Fibroblast of skin of left quadriceps (primary cell): Measurements from ENCODE around the gene RANBP2.
"Not testable (repeated sequence)": the region's sequence is repeated elsewhere in the genome, so short reads cannot be mapped to it uniquely, and the experiment has no call there.

Source experiments
- DNase-seq, 2 experiments: peaks; one replicate each; pipeline ENCODE4 v3.0.0-alpha.2; 2013; ENCODE audit warnings: low read depth in 2 of 2

RANBP2 gene

GRCh38 chr2:108719149-108720044 is at the start of gene RANBP2:
Gene RANBP2, plus strand, starts transcription at chr2:108719482. Its CDS starts 125 bp downstream, at chr2:108719607.
- peak; percentile 92 to 93 for DNase-seq

GRCh38 chr2:108670282-108670681 is 49.0 kb upstream of the RANBP2 start:
- DNase-seq: not testable (repeated sequence)

DNA sequence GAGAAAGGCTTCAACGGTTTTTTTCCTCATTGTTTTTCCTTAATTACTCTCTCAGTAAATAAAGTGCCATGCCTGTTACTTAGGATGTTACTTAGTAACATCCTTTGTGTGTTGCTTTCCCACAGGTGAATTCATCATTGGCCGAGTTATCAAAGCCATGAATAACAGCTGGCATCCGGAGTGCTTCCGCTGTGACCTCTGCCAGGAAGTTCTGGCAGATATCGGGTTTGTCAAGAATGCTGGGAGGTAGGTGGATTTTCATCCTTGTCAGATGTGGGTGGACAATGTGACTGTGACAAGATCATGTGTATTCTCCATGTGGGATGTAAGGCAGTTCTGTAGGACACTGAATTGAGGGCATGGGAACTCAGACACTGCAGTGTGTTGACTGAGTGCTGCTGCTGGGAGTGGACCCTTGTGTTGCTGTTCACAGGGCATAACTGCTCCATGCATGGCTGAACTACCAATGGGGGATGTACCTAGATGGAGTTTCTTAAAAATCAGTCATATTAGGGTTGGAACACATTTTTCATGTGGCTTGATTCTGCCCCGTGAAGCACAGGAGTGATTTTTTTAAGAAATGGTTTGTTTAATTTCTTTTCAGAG is 47.0 kb upstream of the RANBP2 start:
- not testable (repeated sequence) for DNase-seq

- not testable (repeated sequence) for DNase-seq
Observed at GRCh38 chr2:108676522-108676921, 42.8 kb upstream of the RANBP2 start.

DNA sequence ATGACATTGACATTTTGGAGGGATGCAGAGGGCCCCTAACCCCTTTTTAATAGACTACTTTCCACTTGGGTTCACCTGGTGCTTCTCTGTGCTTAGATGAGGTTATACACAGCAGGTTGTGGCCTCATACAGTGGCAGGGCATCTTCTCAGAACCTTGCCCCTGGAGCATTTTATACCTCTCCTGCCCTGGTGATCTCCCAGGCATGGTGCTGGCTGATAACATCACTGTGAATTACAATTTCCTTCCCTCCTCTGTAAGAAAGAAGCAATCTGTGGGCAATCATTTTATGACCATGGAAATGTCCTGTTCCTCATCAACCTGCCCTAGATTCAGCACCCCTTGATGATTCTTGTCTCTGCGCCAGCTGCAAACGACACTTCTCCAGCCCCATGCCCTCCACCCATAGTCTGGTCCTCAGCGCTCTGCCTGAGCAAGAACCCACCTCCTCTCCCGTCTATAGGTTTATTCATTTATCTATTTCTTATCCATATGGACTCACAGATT is 42.0 kb upstream of the RANBP2 start:
- DNase-seq: not testable (repeated sequence)

DNA sequence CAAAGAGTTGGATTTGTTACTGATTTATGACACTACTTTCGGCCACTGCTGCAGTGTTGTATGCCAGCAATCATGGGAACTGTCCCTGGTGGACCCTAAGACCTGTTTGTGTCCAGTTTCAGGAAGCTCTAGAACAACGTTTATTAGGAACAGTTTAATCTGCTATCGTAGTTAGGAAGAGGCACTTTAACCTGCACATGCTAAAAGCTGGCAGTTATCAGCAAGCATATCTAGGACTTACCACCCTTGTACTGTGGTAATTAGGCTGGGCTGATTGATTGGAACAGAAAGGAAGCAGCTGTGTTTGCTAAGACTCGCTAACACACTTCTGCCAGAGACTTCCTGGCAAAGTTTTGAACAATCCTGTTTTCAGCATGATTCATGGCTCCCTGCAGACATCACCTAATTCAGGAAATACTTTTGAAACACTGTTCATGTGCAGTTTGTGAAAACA is 41.1 kb upstream of the RANBP2 start:
- peak; percentile 37 to 47 for DNase-seq

DNA sequence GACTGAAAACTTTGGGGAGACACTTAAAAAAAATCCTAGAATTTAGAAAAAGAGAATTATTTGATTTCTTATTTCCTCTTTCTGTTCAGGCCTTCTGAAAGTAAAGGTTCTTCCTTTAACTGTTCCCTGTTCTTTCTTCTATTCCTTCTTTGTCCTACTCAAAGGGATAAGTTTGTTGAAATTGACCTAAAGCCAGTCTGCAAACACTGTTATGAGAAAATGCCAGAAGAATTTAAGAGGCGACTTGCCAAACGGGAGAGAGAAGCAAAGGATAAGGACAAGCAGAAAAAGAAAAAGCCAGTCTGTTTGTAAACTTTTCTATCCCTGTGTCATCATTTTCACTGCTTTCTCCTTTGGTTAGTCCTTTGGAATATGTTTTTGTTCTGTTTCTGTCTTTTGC is 38.5 kb upstream of the RANBP2 start:
- not testable (repeated sequence) for DNase-seq

DNA sequence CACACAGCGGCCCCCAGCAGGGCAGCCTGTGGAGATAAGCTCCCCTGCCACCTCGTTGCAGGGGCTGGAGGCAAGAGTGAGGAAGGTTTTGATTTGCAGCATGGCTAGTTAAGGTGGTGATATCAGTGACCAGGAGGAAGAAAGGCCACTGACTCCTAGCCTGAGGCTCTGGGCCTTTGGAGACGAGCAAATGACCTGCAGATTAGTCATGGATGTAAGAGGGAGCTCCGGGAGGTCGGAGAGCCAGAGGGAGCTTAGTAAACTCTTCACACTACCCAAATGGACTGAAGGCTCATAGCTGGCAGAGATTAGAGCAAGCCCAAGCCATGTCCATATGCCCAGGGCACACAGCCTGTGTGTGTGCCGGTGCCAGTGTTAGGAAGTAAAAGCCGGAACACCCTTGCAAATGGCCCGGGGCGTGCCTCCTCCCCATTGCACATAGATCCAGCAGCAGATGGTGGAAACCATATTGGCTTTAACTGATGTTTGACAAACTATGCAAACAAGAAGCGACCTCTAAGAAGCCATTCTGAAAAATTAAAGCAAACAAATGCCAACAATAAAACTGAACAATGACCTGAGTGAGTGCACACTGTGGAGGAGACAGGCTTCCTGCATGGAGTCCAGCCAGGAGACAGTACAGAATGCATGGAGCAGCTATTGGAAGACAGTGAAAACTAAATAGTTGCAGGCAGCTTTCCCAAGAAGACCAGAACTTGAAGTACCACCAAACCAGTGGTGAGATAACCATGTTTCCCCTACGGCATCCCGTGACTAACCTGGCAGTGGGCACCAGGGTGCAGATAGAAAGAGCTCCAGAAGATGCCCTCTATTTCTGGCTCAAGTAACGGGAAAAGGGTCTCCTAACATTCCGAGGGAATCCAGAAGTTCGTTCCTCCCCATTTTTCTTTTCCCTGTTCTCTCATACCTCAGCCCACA is 30.2 kb upstream of the RANBP2 start:
- not testable (repeated sequence) for DNase-seq

DNA sequence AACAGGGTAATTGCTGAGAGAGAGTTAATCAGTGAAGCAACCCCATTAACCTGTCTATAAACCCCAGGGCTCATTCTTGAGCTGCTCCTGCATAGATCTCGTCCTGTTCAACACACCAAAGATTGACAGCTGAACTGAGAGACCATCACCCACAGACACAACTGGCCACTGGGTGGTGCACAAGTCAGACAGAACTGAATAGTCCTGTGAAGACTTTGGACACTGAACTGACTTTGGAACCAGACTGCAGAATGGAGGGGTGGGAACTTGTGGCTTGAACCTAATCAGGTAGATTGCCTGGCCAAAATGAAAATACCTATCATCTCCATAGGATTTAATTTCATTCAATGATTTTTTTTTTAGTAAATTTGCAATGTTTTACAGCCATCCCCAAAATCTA is 29.3 kb upstream of the RANBP2 start:
- DNase-seq: not testable (repeated sequence)

GRCh38 chr2:108691447-108691846 is 27.8 kb upstream of the RANBP2 start:
- no peak for DNase-seq

GRCh38 chr2:108701208-108701607 is 18.1 kb upstream of the RANBP2 start:
- no peak for DNase-seq

- DNase-seq: no peak
Observed at GRCh38 chr2:108701806-108702205, 17.5 kb upstream of the RANBP2 start.

GRCh38 chr2:108704871-108705270 is 14.4 kb upstream of the RANBP2 start:
- DNase-seq: no peak

DNA sequence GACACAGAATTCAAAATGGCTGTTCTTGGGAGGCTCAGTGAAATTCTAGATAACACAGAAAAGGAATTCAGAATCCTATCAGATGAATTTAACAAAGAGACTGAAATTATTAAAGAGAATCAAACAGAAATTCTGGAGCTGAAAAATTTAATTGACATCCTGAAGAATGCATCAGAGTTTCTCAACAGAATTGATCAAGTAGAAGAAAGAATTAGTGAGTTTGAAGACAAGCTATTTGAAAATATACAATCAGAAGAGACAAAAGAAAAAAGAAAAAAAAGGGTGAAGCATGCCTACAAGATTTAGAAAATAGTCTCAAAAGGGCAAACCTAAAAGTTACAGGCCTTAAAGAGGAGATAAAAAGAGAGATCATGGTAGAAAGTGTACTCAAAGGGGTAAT is 12.0 kb upstream of the RANBP2 start:
- no peak for DNase-seq

- not testable (repeated sequence) for DNase-seq
Observed at GRCh38 chr2:108716971-108717370, 2.3 kb upstream of the RANBP2 start.

DNA sequence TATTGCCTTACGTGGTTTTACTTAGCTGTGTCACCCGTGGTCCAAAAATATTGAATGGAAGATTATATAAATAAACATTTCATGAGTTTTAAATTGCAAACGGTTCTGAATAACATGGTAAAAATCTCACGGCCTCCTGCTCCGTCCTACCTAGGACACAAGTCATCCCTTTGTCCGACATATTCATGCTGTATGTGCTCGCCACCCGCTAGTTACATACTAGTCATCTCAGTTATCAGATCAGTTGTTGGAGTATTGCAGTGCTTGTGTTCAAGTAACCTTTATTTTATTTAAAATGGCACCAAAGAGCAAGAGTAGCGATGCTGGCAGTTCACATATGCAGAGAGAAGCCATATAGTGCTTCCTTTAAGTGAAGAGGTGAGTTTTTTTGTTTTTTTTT is 6.8 kb downstream of the RANBP2 start:
- not testable (repeated sequence) for DNase-seq

GRCh38 chr2:108734656-108735055 is 15.4 kb downstream of the RANBP2 start:
- not testable (repeated sequence) for DNase-seq

- not testable (repeated sequence) for DNase-seq
Observed at GRCh38 chr2:108757973-108758372, 38.7 kb downstream of the RANBP2 start.

GRCh38 chr2:108762618-108763017 is 43.3 kb downstream of the RANBP2 start:
- not testable (repeated sequence) for DNase-seq

DNA sequence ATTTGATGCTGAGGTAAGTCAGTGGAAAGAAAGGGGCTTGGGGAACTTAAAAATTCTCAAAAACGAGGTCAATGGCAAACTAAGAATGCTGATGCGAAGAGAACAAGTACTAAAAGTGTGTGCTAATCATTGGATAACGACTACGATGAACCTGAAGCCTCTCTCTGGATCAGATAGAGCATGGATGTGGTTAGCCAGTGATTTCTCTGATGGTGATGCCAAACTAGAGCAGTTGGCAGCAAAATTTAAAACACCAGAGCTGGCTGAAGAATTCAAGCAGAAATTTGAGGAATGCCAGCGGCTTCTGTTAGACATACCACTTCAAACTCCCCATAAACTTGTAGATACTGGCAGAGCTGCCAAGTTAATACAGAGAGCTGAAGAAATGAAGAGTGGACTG is 47.4 kb downstream of the RANBP2 start:
- DNase-seq: not testable (repeated sequence)

- DNase-seq: not testable (repeated sequence)
Observed at GRCh38 chr2:108767859-108768258, 48.6 kb downstream of the RANBP2 start.
